ENCODE data around the gene C11orf91. TPM values are rescaled to one million over a fixed set of nuclear protein-coding genes. Genes with fewer than 3 reads are reported as not detected.

The C11orf91 gene
- total RNA-seq, 1 donor from 2014 or later, result 0.65 TPM

GRCh38 chr11:33723238-33723881, 22.7 kb upstream of the C11orf91 start:
- Mint-ChIP-seq H3K9me3 (peaks cover 6% of the 10 kb centered on the region), H3K27ac (no peak overlapping the region), H3K4me1 (peaks cover 17% of the 10 kb centered on the region), H3K4me3 (no peak overlapping the region), H3K36me3 (peaks cover 36% of the 10 kb centered on the region), H3K27me3 (ENCODE audit: low read depth) (no peaks in the 10 kb centered on the region)
- TF ChIP-seq CTCF (IDR thresholded peaks at IDR 0.05; ENCODE audit: unreplicated experiment), result no peak
- no peak for DNase-seq (ENCODE audit: low spot score in 2 of 2, unreplicated experiment in 2 of 2)

- DNase-seq (ENCODE audit: low spot score in 2 of 2, unreplicated experiment in 2 of 2), result no peak
- no peak for TF ChIP-seq CTCF (IDR thresholded peaks at IDR 0.05; ENCODE audit: unreplicated experiment)
- Mint-ChIP-seq H3K36me3 (peaks cover 32% of the 10 kb centered on the region), H3K9me3 (peaks cover 3% of the 10 kb centered on the region), H3K4me3 (no peak overlapping the region), H3K27me3 (ENCODE audit: low read depth) (no peaks in the 10 kb centered on the region), H3K4me1 (peaks cover 17% of the 10 kb centered on the region), H3K27ac (no peak overlapping the region)
Observed at GRCh38 chr11:33722590-33723234, 22.1 kb upstream of the C11orf91 start.

GRCh38 chr11:33721984-33722383, 21.4 kb upstream of the C11orf91 start:
- Mint-ChIP-seq H3K36me3 (peaks cover 25% of the 10 kb centered on the region), H3K27ac (no peak overlapping the region), H3K4me1 (peaks cover 17% of the 10 kb centered on the region), H3K27me3 (ENCODE audit: low read depth) (no peaks in the 10 kb centered on the region), H3K9me3 (no peaks in the 10 kb centered on the region), H3K4me3 (no peak overlapping the region)
- DNase-seq (ENCODE audit: low spot score in 2 of 2, unreplicated experiment in 2 of 2), result no peak
- TF ChIP-seq CTCF (IDR thresholded peaks at IDR 0.05; ENCODE audit: unreplicated experiment), result no peak

- no peak for TF ChIP-seq CTCF (IDR thresholded peaks at IDR 0.05; ENCODE audit: unreplicated experiment)
- Mint-ChIP-seq H3K27ac (no peak overlapping the region), H3K4me3 (no peak overlapping the region), H3K4me1 (peaks cover 17% of the 10 kb centered on the region), H3K36me3 (peaks cover 20% of the 10 kb centered on the region), H3K9me3 (no peaks in the 10 kb centered on the region), H3K27me3 (ENCODE audit: low read depth) (no peaks in the 10 kb centered on the region)
- DNase-seq (ENCODE audit: low spot score in 2 of 2, unreplicated experiment in 2 of 2), result no peak
Observed at GRCh38 chr11:33721426-33721825, 20.8 kb upstream of the C11orf91 start.

GRCh38 chr11:33719587-33719986, 19.0 kb upstream of the C11orf91 start:
- Mint-ChIP-seq H3K27ac (no peak overlapping the region), H3K4me1 (peaks cover 10% of the 10 kb centered on the region), H3K27me3 (ENCODE audit: low read depth) (no peaks in the 10 kb centered on the region), H3K9me3 (no peaks in the 10 kb centered on the region), H3K36me3 (peaks cover 13% of the 10 kb centered on the region), H3K4me3 (no peak overlapping the region)
- no peak for TF ChIP-seq CTCF (IDR thresholded peaks at IDR 0.05; ENCODE audit: unreplicated experiment)
- DNase-seq (ENCODE audit: low spot score in 2 of 2, unreplicated experiment in 2 of 2), result no peak

Data from mesothelial cell of epicardium (in vitro differentiated cells).